ENCODE results near the gene BRCC3.
"Not testable (repeated sequence)": the region's sequence is repeated elsewhere in the genome, so short reads cannot be mapped to it uniquely, and the experiment has no call there.

BRCC3 gene

DNA sequence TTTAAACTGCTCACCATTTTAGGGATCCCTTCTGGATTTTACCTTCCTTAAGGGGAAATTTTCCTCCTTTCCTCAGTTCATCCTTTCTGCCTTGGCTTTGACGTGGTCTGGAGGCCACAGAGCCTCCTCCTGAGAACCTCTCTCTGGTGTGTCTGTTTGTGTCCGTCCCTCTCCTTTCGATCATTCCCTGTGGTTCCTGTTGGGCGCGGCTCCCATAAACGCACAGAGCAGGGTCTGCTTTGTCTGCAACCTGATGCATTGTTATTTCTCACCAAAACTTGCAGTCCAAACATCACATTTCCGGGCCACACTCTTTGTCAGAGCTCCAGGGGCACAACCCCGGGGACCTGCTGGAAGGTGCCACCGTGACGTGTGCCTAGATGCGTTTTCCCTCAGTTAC is 76.9 kb downstream of the BRCC3 start:
- DNase-seq = not testable (repeated sequence)

DNA sequence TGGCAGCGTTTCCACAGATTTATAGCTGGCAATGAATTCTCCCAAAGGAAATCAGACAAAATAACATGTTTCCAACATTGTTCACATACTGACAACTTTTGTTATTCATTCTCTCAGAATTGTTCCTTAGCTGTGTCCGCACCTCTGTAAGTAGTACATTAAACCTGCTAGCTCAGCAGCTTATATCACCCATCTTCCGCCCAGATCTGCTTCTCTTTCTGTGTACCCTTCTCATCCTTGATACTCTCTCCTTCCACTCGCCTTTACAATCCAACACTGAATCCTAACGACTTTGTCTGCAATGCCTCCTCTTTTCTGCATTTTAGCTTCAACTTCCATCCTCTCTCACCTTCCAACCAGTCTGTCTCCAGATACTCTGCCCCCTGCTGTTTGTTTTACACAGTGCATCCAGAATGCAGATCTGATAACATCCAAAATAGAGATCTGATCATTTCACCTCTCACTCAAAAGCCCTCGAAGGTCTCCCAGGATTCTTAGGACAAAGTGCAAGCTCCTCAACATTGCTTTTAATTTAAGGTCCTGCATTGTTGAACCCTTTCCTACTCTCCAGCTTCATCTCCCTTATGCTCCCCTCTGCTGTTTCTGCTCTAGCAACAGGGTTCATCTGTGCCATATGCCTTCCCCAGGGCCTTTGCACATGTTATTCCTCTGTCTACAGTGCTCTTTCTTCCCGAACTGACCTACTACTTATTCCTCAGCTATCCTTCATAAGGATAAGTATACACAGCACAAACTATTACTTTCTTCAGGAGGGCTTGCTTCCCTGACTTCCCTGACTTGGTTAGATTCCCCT is 77.6 kb downstream of the BRCC3 start:
- no peak for DNase-seq

GRCh38 chrX:155169881-155170280 is 98.6 kb downstream of the BRCC3 start:
- no peak for DNase-seq

All from NCI-H187 treated with DMSO at 0.1 percent for 48 hours (cell line).